Keratinocyte (primary cell): ENCODE results near the gene WRAP73. TPM values are rescaled to one million over a fixed set of nuclear protein-coding genes. Genes with fewer than 3 reads are reported as not detected.

Source experiments
- DNase-seq: peaks from one replicate; pipeline ENCODE4 v3.0.0-alpha.2; 2011; ENCODE audit warnings: low read depth, missing footprints, low spot score
- FAIRE-seq: peaks from 2 replicates; lab custom pipeline; 2011; peaks lifted over from hg19 to GRCh38; lab: Jason Lieb, UNC
- H2AFZ ChIP-seq: 2 replicates; pipeline ENCODE4 v1.6.0; 2012; ENCODE audit warnings: low read length, control low read depth, inconsistent platforms; ENCODE audit not compliant: control insufficient read depth
- H3K27ac ChIP-seq: 2 replicates; pipeline ENCODE4 v1.5.1; 2011; ENCODE audit warnings: low read length; ENCODE audit not compliant: control insufficient read depth, insufficient read depth
- H3K27me3 ChIP-seq: 3 replicates; pipeline ENCODE4 v1.6.0; 2011; ENCODE audit warnings: low read length; ENCODE audit not compliant: control insufficient read depth, insufficient read depth; ENCODE audit errors: extremely low read depth
- H3K36me3 ChIP-seq, 2 experiments: 2 replicates in 1 of 2; 3 replicates in 1 of 2; pipeline ENCODE4 v1.5.1; 2011; ENCODE audit warnings: low read length in 2 of 2, mild to moderate bottlenecking in 1 of 2; ENCODE audit not compliant: control insufficient read depth in 2 of 2, insufficient read depth in 2 of 2; ENCODE audit errors: extremely low read depth in 1 of 2
- H3K4me1 ChIP-seq: 3 replicates; pipeline ENCODE4 v1.5.1; 2011; ENCODE audit warnings: low read length; ENCODE audit not compliant: control insufficient read depth, insufficient read depth; ENCODE audit errors: extremely low read depth
- H3K4me2 ChIP-seq: 3 replicates; pipeline ENCODE4 v1.6.0; 2011; ENCODE audit warnings: low read depth, low read length; ENCODE audit not compliant: control insufficient read depth, insufficient read depth; ENCODE audit errors: extremely low read depth
- H3K4me3 ChIP-seq, 3 experiments: fragments of 200-600 bp in 1 of 3; sonication (generic) in 1 of 3; 2 replicates in 2 of 3; 3 replicates in 1 of 3; pipeline ENCODE4 v1.5.1; 2011 to 2016; ENCODE audit warnings: low read length in 3 of 3, mild to moderate bottlenecking in 3 of 3, control low read depth in 2 of 3, inconsistent platforms in 1 of 3, low read depth in 1 of 3, mixed read lengths in 1 of 3, mixed run types in 1 of 3, moderate library complexity in 1 of 3; ENCODE audit not compliant: control insufficient read depth in 2 of 3, insufficient read depth in 2 of 3; ENCODE audit errors: extremely low read depth in 1 of 3
- H3K79me2 ChIP-seq: 2 replicates; pipeline ENCODE4 v1.6.0; 2012; ENCODE audit warnings: low read length; ENCODE audit not compliant: control insufficient read depth, insufficient read depth
- H3K9ac ChIP-seq: 3 replicates; pipeline ENCODE4 v1.6.0; 2011; ENCODE audit warnings: low read length; ENCODE audit not compliant: control insufficient read depth, insufficient read depth; ENCODE audit errors: extremely low read depth
- H3K9me1 ChIP-seq: 3 replicates; pipeline ENCODE4 v1.6.0; 2011; ENCODE audit warnings: low read length; ENCODE audit not compliant: control insufficient read depth, insufficient read depth; ENCODE audit errors: extremely low read depth
- H3K9me3 ChIP-seq: 2 replicates; pipeline ENCODE4 v1.5.1; 2012; ENCODE audit warnings: low read depth, low read length; ENCODE audit not compliant: control insufficient read depth
- H4K20me1 ChIP-seq: 3 replicates; pipeline ENCODE4 v1.6.0; 2011; ENCODE audit warnings: low read length; ENCODE audit not compliant: control insufficient read depth, insufficient read depth; ENCODE audit errors: extremely low read depth
- EZH2 ChIP-seq: IDR thresholded peaks from one replicate; pipeline ENCODE4 v1.6.1; 2012; ENCODE audit warnings: inconsistent platforms, mild to moderate bottlenecking, low read length, moderate library complexity
- dilution Hi-C: fragments of 300-500 bp; cut with MboI; formaldehyde crosslinking; loops from one replicate; pipeline ENCODE4 v1.7.0; 2020; ENCODE audit warnings: low sequenced_read_pairs; ENCODE audit not compliant: extremely low pct_ligation_motif_present
- polyA minus RNA-seq, 3 experiments: library from RNA; depleted of rRNA, polyadenylated mRNA; stranded (reverse); fragments of >200 nt; gene quantifications; 1 replicate in 1 of 3; 2 replicates in 1 of 3; 3 replicates in 1 of 3; pipeline ENCODE4 v1.2.3, GENCODE V29; 2011
- polyA plus RNA-seq, 5 experiments: library from polyadenylated mRNA; depleted of rRNA in 3 of 5; stranded (reverse) in 3 of 5; stranded (forward) in 1 of 5; unstranded in 1 of 5; fragments of >200 nt; gene quantifications; 1 replicate in 1 of 5; 2 replicates in 3 of 5; 3 replicates in 1 of 5; pipeline versions ENCODE4 v1.2.1 to v1.2.3, GENCODE V29; 2011 to 2012; ENCODE audit warnings: missing spikeins in 2 of 5, low read depth in 1 of 5, low replicate concordance in 1 of 5
- TF ChIP-seq, protein P1 (sequence below), 3 experiments: IDR thresholded peaks in 1 of 3; conservative IDR thresholded peaks in 1 of 3; optimal IDR thresholded peaks in 1 of 3; 2 replicates in 2 of 3; 3 replicates in 1 of 3; pipeline versions ENCODE3 to v1.5.1; 2011; ENCODE audit warnings: low read length in 3 of 3, mild to moderate bottlenecking in 3 of 3, moderate library complexity in 2 of 3, control low read depth in 1 of 3, inconsistent platforms in 1 of 3; ENCODE audit not compliant: insufficient read depth in 2 of 3; ENCODE audit errors: extremely low read depth in 1 of 3

WRAP73 gene
- 16.6 to 24.9 TPM (median 18.9 TPM) in 3 replicates for polyA plus RNA-seq
- 6.0 TPM for polyA plus RNA-seq (2011; ENCODE audit: low read depth)
- 11.1 and 12.0 TPM in 2 replicates for polyA plus RNA-seq (2011; cell fraction: cytosol; rRNA removed)
- 29.2 and 36.0 TPM in 2 replicates for polyA plus RNA-seq (2011; cell fraction: nucleus; rRNA removed)
- polyA plus RNA-seq (2012; ENCODE audit: low replicate concordance), result 10.9 and 16.7 TPM in 2 replicates
- 13.6 to 16.0 TPM (median 13.6 TPM) in 3 replicates for polyA minus RNA-seq
- 19.6 TPM for polyA minus RNA-seq (2011; cell fraction: cytosol; rRNA and poly(A)+ RNA removed)
- 11.8 and 18.2 TPM in 2 replicates for polyA minus RNA-seq (2011; cell fraction: nucleus; rRNA and poly(A)+ RNA removed)

DNA sequence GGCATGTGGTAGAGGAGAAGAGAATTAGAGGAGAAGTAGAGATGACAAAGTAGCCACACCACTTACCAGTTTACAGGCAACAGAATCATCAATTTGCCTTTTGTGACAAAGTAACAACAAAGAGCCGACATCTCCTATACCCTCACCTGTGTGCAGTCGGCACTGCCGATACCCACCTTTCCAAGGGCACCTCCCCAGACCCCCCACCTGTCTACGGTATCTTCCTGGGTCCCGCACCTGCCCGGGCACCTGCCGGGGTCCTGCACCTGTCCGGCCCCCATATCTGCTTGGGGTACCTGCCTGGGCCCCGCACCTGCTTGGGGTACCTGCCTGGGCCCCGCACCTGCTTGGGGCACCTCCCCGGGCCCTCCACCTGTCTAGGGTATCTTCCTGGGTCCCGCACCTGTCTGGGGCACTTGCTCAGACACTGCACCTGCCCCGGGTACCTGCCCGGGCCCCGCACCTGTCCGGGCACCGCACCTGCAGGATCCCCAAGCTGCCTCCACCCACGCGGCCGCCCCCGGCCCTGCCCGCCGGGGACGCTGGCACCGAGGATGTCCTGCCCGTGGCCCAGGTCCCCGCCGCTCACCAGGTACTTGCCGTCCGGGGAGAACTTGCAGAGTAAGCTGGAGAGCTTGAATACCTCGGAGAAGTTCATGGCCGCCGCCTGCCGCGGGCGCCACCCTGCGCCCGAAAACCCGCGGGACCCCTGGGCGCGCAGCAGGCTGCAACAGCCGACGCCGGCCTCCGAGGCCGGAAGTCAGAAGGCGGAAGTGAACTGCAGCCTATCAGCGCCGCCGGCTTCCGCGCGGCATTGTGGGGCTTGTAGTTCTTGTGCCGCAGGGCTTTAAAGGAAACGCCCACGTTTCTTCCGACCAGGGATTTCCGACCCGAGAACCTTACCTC, at the start of gene WRAP73:
Gene WRAP73 (minus strand): TSS at position 762 of the 906 bp plus-strand sequence. CDS start 104 bp downstream, at position 658.
- peak within 1 kb of the TSS; percentile 96 for H3K4me2 ChIP-seq
- peaks cover 0 to 6% of the 10 kb centered on the region in 2 experiments for H3K36me3 ChIP-seq
- H2AFZ ChIP-seq, result peak within 1 kb of the TSS; percentile 86
- FAIRE-seq (peak; percentile 86), DNase-seq (peak; percentile 55)
- H3K79me2 ChIP-seq, result peaks cover 6% of the 10 kb centered on the region
- H3K27me3 ChIP-seq, result peaks cover 42% of the 10 kb centered on the region
- no peaks in the 10 kb centered on the region for H3K9me1 ChIP-seq
- peak within 1 kb of the TSS; percentile 65 for H3K9ac ChIP-seq
- no peaks in the 10 kb centered on the region for H3K9me3 ChIP-seq
- TF ChIP-seq, protein P1, sequence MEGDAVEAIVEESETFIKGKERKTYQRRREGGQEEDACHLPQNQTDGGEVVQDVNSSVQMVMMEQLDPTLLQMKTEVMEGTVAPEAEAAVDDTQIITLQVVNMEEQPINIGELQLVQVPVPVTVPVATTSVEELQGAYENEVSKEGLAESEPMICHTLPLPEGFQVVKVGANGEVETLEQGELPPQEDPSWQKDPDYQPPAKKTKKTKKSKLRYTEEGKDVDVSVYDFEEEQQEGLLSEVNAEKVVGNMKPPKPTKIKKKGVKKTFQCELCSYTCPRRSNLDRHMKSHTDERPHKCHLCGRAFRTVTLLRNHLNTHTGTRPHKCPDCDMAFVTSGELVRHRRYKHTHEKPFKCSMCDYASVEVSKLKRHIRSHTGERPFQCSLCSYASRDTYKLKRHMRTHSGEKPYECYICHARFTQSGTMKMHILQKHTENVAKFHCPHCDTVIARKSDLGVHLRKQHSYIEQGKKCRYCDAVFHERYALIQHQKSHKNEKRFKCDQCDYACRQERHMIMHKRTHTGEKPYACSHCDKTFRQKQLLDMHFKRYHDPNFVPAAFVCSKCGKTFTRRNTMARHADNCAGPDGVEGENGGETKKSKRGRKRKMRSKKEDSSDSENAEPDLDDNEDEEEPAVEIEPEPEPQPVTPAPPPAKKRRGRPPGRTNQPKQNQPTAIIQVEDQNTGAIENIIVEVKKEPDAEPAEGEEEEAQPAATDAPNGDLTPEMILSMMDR (optimal IDR thresholded peaks at IDR 0.05 in 1 of 3, IDR thresholded peaks at IDR 0.05 in 1 of 3, conservative IDR thresholded peaks at IDR 0.05 in 1 of 3; ENCODE audit: extremely low read depth in 1 of 3, insufficient read depth in 2 of 3, low read length in 3 of 3), result peak in 1 of 3 experiments; percentile 18
- TF ChIP-seq EZH2, result no peak
- no peaks in the 10 kb centered on the region for H4K20me1 ChIP-seq
- H3K4me1 ChIP-seq, result peaks cover 8% of the 10 kb centered on the region
- peak within 1 kb of the TSS; percentile 80 to 96 (median 95) for H3K4me3 ChIP-seq
- no peak within 1 kb of the TSS for H3K27ac ChIP-seq
- dilution Hi-C loops, result loop anchor here (25.0 kb wide), 1 partner anchor 112 kb away; no protein-coding TSS in a partner anchor

DNA sequence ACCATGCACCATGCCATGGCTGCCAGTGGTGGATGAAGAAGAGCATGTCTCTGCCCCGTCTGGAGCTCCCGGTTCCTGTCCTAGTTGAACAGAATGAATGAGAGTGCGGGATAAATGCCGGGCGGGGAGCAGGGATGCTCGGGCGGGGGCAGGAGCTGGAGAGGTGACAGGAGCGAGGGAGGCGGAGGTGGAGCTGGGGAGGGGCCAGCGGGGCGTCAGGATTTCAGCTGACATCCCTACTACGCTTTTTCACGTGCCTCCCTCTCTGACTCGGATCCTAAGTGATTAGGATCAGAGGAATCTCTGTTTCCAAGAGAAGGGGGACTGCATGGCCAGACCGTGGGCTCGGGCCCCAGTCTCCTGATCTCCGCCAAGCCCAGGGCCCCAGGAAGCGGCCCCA, 49.7 kb upstream of the WRAP73 start:
- H3K4me3 ChIP-seq, result peak overlapping the region in 2 of 3 experiments; percentile 18
- no peak for DNase-seq
- FAIRE-seq, result no peak

More for the DNA sequence above, 49.7 kb upstream of the WRAP73 start:
- no peaks in the 10 kb centered on the region for H3K27me3 ChIP-seq
- no peaks in the 10 kb centered on the region for H3K9me1 ChIP-seq
- H3K4me1 ChIP-seq, result peaks cover 47% of the 10 kb centered on the region
- peak overlapping the region; percentile 71 for H2AFZ ChIP-seq
- no peaks in the 10 kb centered on the region for H4K20me1 ChIP-seq
- H3K27ac ChIP-seq, result peak overlapping the region; percentile 54
- TF ChIP-seq, protein P1 (optimal IDR thresholded peaks at IDR 0.05 in 1 of 3, IDR thresholded peaks at IDR 0.05 in 1 of 3, conservative IDR thresholded peaks at IDR 0.05 in 1 of 3; ENCODE audit: extremely low read depth in 1 of 3, insufficient read depth in 2 of 3, low read length in 3 of 3), result no peak
- TF ChIP-seq EZH2, result no peak
- peak overlapping the region; percentile 83 for H3K4me2 ChIP-seq
- H3K79me2 ChIP-seq, result no peaks in the 10 kb centered on the region
- dilution Hi-C loops, result no loop called here
- H3K36me3 ChIP-seq, result no peaks in the 10 kb centered on the region
- peak overlapping the region; percentile 52 for H3K9ac ChIP-seq
- H3K9me3 ChIP-seq, result no peaks in the 10 kb centered on the region
